SU-DHL-6 (cell line): ENCODE data around the gene EFCAB11.

ENCODE experiments used
- H2AFZ ChIP-seq: fragments of 200-600 bp; sonication (generic); 2 replicates; pipeline ENCODE4 v1.6.1; 2014; ENCODE audit warnings: low read depth, mild to moderate bottlenecking, moderate library complexity, mixed read lengths, antibody characterized with exemption, low read length; ENCODE audit not compliant: severe bottlenecking
- H3F3A ChIP-seq: fragments of 200-600 bp; shearing (Covaris generic); 2 replicates; pipeline ENCODE4 v1.6.0; 2016; ENCODE audit warnings: antibody characterized with exemption, mild to moderate bottlenecking; ENCODE audit not compliant: insufficient read depth
- H3K27ac ChIP-seq: fragments of 200-600 bp; sonication (generic); 2 replicates; pipeline ENCODE4 v1.5.1; 2016; ENCODE audit warnings: low read depth, mild to moderate bottlenecking, low read length, moderate library complexity, mixed read lengths
- H3K27me3 ChIP-seq: fragments of 200-600 bp; sonication (generic), shearing (Covaris generic); 2 replicates; pipeline ENCODE4 v1.6.0; 2014; ENCODE audit warnings: mild to moderate bottlenecking, low read length
- H3K36me3 ChIP-seq: fragments of 200-600 bp; sonication (generic); 2 replicates; pipeline ENCODE4 v1.6.1; 2014; ENCODE audit warnings: mild to moderate bottlenecking, low read length, mixed read lengths
- H3K4me2 ChIP-seq: fragments of 300-600, 200-600 bp; shearing (Covaris generic), sonication (generic); 2 replicates; pipeline ENCODE4 v1.6.0; 2014; ENCODE audit warnings: low read length, low read depth, mild to moderate bottlenecking; ENCODE audit not compliant: poor library complexity, severe bottlenecking
- H3K4me3 ChIP-seq: fragments of 200-600 bp; sonication (generic); 2 replicates; pipeline ENCODE4 v1.5.1; 2014; ENCODE audit warnings: antibody characterized with exemption, low read length, mild to moderate bottlenecking, mixed read lengths; ENCODE audit not compliant: insufficient read depth, poor library complexity, severe bottlenecking
- H3K79me2 ChIP-seq: fragments of 200-600 bp; sonication (generic); 2 replicates; pipeline ENCODE4 v1.6.1; 2014; ENCODE audit warnings: mild to moderate bottlenecking, low read length, moderate library complexity; ENCODE audit not compliant: insufficient read depth
- H3K9ac ChIP-seq: fragments of 200-600 bp; sonication (generic); 2 replicates; pipeline ENCODE4 v1.7.0; 2014; ENCODE audit warnings: mild to moderate bottlenecking, low read length
- H3K9me2 ChIP-seq: fragments of 200-600 bp; sonication (generic); replicated peaks from 2 replicates; pipeline ENCODE4 v1.6.1; 2014; ENCODE audit warnings: low read length; ENCODE audit not compliant: insufficient read depth
- H3K9me3 ChIP-seq: fragments of 200-600 bp; sonication (generic); 2 replicates; pipeline ENCODE4 v1.6.1; 2014; ENCODE audit warnings: low read length, mixed read lengths; ENCODE audit not compliant: insufficient read depth
- H4K20me1 ChIP-seq: fragments of 200-600 bp; sonication (generic); 2 replicates; pipeline ENCODE4 v1.6.1; 2014; ENCODE audit warnings: low read depth, mild to moderate bottlenecking, antibody characterized with exemption, low read length, moderate library complexity, mixed read lengths
- CTCF ChIP-seq: fragments of 200-600 bp; sonication (generic); IDR thresholded peaks from one replicate; pipeline ENCODE4 v1.5.1; 2017; ENCODE audit warnings: antibody characterized with exemption, mild to moderate bottlenecking, low read length, moderate library complexity; ENCODE audit not compliant: insufficient read depth, poor library complexity, severe bottlenecking
- EZH2phosphoT487 ChIP-seq: fragments of 200-600 bp; sonication (generic), shearing (Covaris generic); conservative IDR thresholded peaks from 2 replicates; pipeline ENCODE4 v1.6.1; 2018; ENCODE audit warnings: mild to moderate bottlenecking, antibody characterized with exemption, low read length, moderate library complexity, mixed read lengths

The EFCAB11 gene

GRCh38 chr14:89750281-89750755, 204.2 kb downstream of the EFCAB11 start:
- Histone ChIP-seq H3K9me2 (no peaks in the 10 kb centered on the region), H3K9me3 (no peaks in the 10 kb centered on the region), H3K27me3 (no peaks in the 10 kb centered on the region), H3F3A (no peaks in the 10 kb centered on the region), H3K9ac (no peak overlapping the region), H2AFZ (no peak overlapping the region), H3K79me2 (no peaks in the 10 kb centered on the region), H3K36me3 (no peaks in the 10 kb centered on the region), H3K4me2 (no peak overlapping the region), H4K20me1 (no peaks in the 10 kb centered on the region), H3K27ac (no peak overlapping the region), H3K4me3 (no peak overlapping the region)
- no peak for TF ChIP-seq CTCF
- no peak for TF ChIP-seq EZH2phosphoT487

GRCh38 chr14:89748004-89748403, 206.5 kb downstream of the EFCAB11 start:
- no peaks in the 10 kb centered on the region for H3K79me2 ChIP-seq
- H3K9me2 ChIP-seq = no peaks in the 10 kb centered on the region
- no peaks in the 10 kb centered on the region for H3K27me3 ChIP-seq
- no peak overlapping the region for H2AFZ ChIP-seq
- H3K4me3 ChIP-seq = no peak overlapping the region
- no peaks in the 10 kb centered on the region for H3K36me3 ChIP-seq
- H3K9ac ChIP-seq = no peak overlapping the region
- no peak for TF ChIP-seq EZH2phosphoT487
- no peaks in the 10 kb centered on the region for H4K20me1 ChIP-seq
- no peaks in the 10 kb centered on the region for H3K9me3 ChIP-seq
- H3K27ac ChIP-seq = no peak overlapping the region
- no peaks in the 10 kb centered on the region for H3F3A ChIP-seq
- H3K4me2 ChIP-seq = no peak overlapping the region

GRCh38 chr14:89747126-89747525, 207.4 kb downstream of the EFCAB11 start:
- TF ChIP-seq CTCF = no peak
- no peak for TF ChIP-seq EZH2phosphoT487
- no peak overlapping the region for H3K4me2 ChIP-seq
- no peaks in the 10 kb centered on the region for H3K27me3 ChIP-seq
- H3K9ac ChIP-seq = no peak overlapping the region
- H3K4me3 ChIP-seq = no peak overlapping the region
- H3F3A ChIP-seq = no peaks in the 10 kb centered on the region
- H3K9me2 ChIP-seq = no peaks in the 10 kb centered on the region
- H3K36me3 ChIP-seq = no peaks in the 10 kb centered on the region
- no peak overlapping the region for H3K27ac ChIP-seq
- no peak overlapping the region for H2AFZ ChIP-seq
- no peaks in the 10 kb centered on the region for H3K79me2 ChIP-seq
- no peaks in the 10 kb centered on the region for H4K20me1 ChIP-seq
- H3K9me3 ChIP-seq = 0 out of 2 replicates have a peak, but pooled peaks cover 2% of the 10 kb centered on the region

- Histone ChIP-seq H3K27me3 (no peaks in the 10 kb centered on the region), H3K27ac (no peak overlapping the region), H3K9me3 (peaks cover 6% of the 10 kb centered on the region; the same call in 1 of the 2 replicates), H3F3A (no peaks in the 10 kb centered on the region), H4K20me1 (no peaks in the 10 kb centered on the region), H3K4me2 (no peak overlapping the region), H3K36me3 (no peaks in the 10 kb centered on the region), H3K79me2 (no peaks in the 10 kb centered on the region), H3K9me2 (no peaks in the 10 kb centered on the region), H3K4me3 (no peak overlapping the region), H2AFZ (no peak overlapping the region), H3K9ac (no peak overlapping the region)
- TF ChIP-seq CTCF (no peak), EZH2phosphoT487 (no peak)
These were observed 207.9 kb downstream of the EFCAB11 start for GRCh38 chr14:89746654-89747053.
